OCI-LY7 (cell line): ENCODE measurements around the gene NREP.

Experiments
- CTCF ChIP-seq: fragments of 200-600 bp; sonication (generic); conservative IDR thresholded peaks from 2 replicates; pipeline ENCODE4 v1.5.1; 2014; ENCODE audit warnings: mild to moderate bottlenecking, antibody characterized with exemption, low read length, moderate library complexity, mixed read lengths
- EZH2phosphoT487 ChIP-seq: fragments of 200-600 bp; sonication (generic); IDR thresholded peaks from 2 replicates; pipeline ENCODE4 v1.6.1; 2018; ENCODE audit warnings: low read depth, borderline replicate concordance, mild to moderate bottlenecking, mixed run types, antibody characterized with exemption, low read length, moderate library complexity, mixed read lengths

- no peak for TF ChIP-seq EZH2phosphoT487
- 0 out of 2 replicates have a peak, but pooled peaks have one; percentile 20 for TF ChIP-seq CTCF
Measured at GRCh38 chr5:111755942-111756381, 1.0 kb downstream of the NREP start.
